KMS-11 (cell line): Measurements from ENCODE around the gene ZNRF4.

Source experiments
- H2AFZ ChIP-seq: fragments of 200-600 bp; sonication (generic); 2 replicates; pipeline ENCODE4 v1.6.1; 2016; ENCODE audit warnings: antibody characterized with exemption, mixed run types, low read depth
- H3K27ac ChIP-seq: fragments of 200-600 bp; sonication (generic); 2 replicates; pipeline ENCODE4 v1.6.1; 2016; ENCODE audit warnings: mild to moderate bottlenecking, mixed run types
- H3K27me3 ChIP-seq: fragments of 200-600 bp; sonication (generic); 2 replicates; pipeline ENCODE4 v1.6.1; 2017; ENCODE audit warnings: mild to moderate bottlenecking, low read depth, mixed run types, moderate library complexity; ENCODE audit not compliant: insufficient read depth
- H3K36me3 ChIP-seq: fragments of 200-600 bp; sonication (generic); 2 replicates; pipeline ENCODE4 v1.6.1; 2017; ENCODE audit warnings: mild to moderate bottlenecking, mixed run types; ENCODE audit not compliant: insufficient read depth
- H3K4me1 ChIP-seq: fragments of 200-600 bp; sonication (generic); 2 replicates; pipeline ENCODE4 v1.6.1; 2016; ENCODE audit warnings: mild to moderate bottlenecking, low read depth, mixed run types; ENCODE audit not compliant: poor library complexity, severe bottlenecking
- H3K4me2 ChIP-seq: fragments of 200-600 bp; sonication (generic); 2 replicates; pipeline ENCODE4 v1.7.0; 2016; ENCODE audit warnings: mild to moderate bottlenecking, mixed run types
- H3K4me3 ChIP-seq: fragments of 200-600 bp; sonication (generic); IDR thresholded peaks from 2 replicates; pipeline ENCODE4 v1.6.1; 2017; ENCODE audit warnings: low read depth, low read length, mixed read lengths; ENCODE audit not compliant: insufficient read depth
- H3K79me2 ChIP-seq: fragments of 200-600 bp; sonication (generic); 2 replicates; pipeline ENCODE4 v1.6.1; 2016; ENCODE audit warnings: low read depth, mixed run types; ENCODE audit not compliant: insufficient read depth
- H3K9ac ChIP-seq: fragments of 200-600 bp; sonication (generic); 2 replicates; pipeline ENCODE4 v1.6.1; 2016; ENCODE audit warnings: mild to moderate bottlenecking, mixed run types
- H4K20me1 ChIP-seq: fragments of 200-600 bp; sonication (generic); 2 replicates; pipeline ENCODE4 v1.6.1; 2016; ENCODE audit warnings: mild to moderate bottlenecking, mixed run types; ENCODE audit not compliant: insufficient read depth
- TF ChIP-seq, protein P1 (sequence below): fragments of 200-600 bp; sonication (generic); conservative IDR thresholded peaks from 2 replicates; pipeline ENCODE4 v1.6.1; 2017; ENCODE audit warnings: low read depth, mild to moderate bottlenecking, antibody characterized with exemption, low read length, moderate library complexity, mixed read lengths

ZNRF4 gene

DNA sequence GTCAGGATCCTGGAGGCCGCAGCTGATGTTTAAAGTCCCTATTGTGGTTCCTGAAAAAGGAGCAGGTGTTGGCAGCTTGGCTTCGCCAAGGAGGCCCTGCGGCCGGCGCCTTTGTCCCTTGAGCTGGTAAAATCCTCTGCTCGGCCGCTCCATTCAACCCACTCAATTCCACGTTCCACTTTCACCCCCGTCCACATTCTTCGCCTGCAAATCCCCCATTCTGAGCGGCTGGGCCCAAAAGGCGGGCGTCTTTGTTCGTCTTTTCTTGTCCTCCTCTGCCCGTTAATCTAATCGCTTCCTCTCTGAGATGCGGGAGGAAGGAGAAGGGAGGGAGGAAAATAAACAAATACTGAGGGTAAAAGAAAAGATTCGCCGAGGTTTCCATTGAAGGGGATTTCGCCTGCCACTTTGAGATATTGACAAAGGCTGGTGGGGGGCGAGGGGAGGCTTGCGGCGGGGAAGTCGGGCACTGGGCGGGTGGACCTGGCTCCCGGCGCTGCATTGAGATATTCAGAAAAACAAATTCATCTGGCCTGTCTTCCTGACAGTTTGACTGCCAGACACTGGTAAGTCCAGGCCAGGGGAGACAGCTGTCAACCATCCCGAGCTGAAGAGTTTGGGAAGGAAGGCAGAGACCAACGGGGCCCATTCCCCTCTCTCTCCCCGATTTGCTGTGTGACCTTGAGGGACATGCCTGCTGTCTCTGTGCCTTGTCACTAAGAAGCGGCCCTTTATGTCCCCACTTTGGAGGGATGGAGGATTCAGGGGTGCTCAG, 37.6 kb downstream of the ZNRF4 start:
- no peak overlapping the region for H2AFZ ChIP-seq

DNA sequence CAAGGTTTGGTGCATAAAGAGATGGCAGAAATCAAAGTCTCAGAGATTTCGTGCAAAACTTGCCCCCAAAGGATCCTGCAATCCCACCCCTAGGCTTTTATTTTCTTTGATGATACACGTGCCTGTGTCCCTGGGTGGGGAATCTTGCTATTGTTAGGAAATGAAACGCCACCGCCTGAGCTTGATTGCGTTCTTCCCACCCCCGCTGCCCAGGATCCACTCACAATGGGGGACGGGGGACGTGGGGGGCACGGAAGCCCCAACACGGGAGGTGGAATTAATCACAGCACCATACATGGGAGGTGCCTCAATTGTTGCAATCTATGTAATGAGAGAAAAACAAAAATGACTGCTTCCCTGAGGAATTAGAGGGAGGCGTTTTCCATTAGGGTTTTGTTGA, 39.6 kb downstream of the ZNRF4 start:
- Histone ChIP-seq H3K27ac (no peak overlapping the region), H3K27me3 (peaks cover 53% of the 10 kb centered on the region), H2AFZ (no peak overlapping the region), H3K4me2 (no peak overlapping the region), H3K36me3 (no peaks in the 10 kb centered on the region), H4K20me1 (no peaks in the 10 kb centered on the region), H3K9ac (no peak overlapping the region), H3K4me3 (no peak overlapping the region), H3K79me2 (no peaks in the 10 kb centered on the region), H3K4me1 (no peaks in the 10 kb centered on the region)
- TF ChIP-seq, protein P1, sequence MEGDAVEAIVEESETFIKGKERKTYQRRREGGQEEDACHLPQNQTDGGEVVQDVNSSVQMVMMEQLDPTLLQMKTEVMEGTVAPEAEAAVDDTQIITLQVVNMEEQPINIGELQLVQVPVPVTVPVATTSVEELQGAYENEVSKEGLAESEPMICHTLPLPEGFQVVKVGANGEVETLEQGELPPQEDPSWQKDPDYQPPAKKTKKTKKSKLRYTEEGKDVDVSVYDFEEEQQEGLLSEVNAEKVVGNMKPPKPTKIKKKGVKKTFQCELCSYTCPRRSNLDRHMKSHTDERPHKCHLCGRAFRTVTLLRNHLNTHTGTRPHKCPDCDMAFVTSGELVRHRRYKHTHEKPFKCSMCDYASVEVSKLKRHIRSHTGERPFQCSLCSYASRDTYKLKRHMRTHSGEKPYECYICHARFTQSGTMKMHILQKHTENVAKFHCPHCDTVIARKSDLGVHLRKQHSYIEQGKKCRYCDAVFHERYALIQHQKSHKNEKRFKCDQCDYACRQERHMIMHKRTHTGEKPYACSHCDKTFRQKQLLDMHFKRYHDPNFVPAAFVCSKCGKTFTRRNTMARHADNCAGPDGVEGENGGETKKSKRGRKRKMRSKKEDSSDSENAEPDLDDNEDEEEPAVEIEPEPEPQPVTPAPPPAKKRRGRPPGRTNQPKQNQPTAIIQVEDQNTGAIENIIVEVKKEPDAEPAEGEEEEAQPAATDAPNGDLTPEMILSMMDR: no peak

More for the DNA sequence above, 37.6 kb downstream of the ZNRF4 start:
- H3K4me1 ChIP-seq: no peaks in the 10 kb centered on the region
- no peak overlapping the region for H3K27ac ChIP-seq
- H3K36me3 ChIP-seq: no peaks in the 10 kb centered on the region
- no peak overlapping the region for H3K4me2 ChIP-seq
- H3K9ac ChIP-seq: no peak overlapping the region
- H3K79me2 ChIP-seq: no peaks in the 10 kb centered on the region
- peaks cover 58% of the 10 kb centered on the region for H3K27me3 ChIP-seq
- no peak overlapping the region for H3K4me3 ChIP-seq
- H4K20me1 ChIP-seq: no peaks in the 10 kb centered on the region
- TF ChIP-seq, protein P1: no peak

DNA sequence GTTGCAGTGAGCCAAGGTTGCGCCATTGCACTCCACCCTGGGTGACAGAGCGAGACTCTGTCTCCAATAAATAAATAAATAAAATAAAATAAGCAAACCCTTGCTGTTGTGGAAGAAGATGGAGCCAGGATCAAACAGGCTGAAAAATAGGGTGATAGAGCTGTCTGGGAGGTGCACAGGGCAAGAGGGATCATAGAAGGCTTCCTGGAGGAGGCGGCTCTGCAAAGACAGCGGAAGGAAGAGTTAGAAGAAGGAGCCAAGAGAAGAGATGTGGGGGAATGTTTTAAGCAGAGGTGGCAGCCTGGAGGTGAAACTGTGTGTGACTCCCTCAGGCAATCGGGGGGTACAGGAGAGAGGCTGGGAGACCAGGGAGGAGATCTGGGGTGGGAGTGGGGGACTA, 40.6 kb downstream of the ZNRF4 start:
- no peaks in the 10 kb centered on the region for H3K79me2 ChIP-seq
- no peak overlapping the region for H3K27ac ChIP-seq
- no peak overlapping the region for H3K9ac ChIP-seq
- H3K36me3 ChIP-seq: no peaks in the 10 kb centered on the region
- no peaks in the 10 kb centered on the region for H3K4me1 ChIP-seq
- peaks cover 45% of the 10 kb centered on the region for H3K27me3 ChIP-seq
- no peak overlapping the region for H2AFZ ChIP-seq
- no peaks in the 10 kb centered on the region for H4K20me1 ChIP-seq
- TF ChIP-seq, protein P1: no peak
- H3K4me3 ChIP-seq: no peak overlapping the region
- no peak overlapping the region for H3K4me2 ChIP-seq

DNA sequence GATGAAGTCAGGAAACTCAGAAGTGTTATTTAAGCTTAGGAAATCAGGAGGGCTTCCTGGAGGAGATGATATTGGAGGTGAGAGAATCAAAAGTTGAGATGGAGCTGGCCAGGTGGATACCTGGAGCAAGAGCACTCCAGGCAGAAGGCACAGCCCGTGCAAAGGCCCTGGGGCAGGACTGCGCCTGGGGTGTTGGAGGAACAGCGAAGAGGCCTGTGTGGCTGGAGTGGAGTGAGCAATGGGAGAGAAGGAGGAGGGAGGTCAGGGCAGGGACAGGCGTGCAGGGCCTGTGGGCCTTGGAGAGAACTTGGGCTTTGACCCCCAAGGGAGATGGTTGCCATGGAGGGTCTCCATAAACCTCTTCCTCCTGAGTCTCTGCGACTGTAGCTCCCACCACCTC, 42.1 kb downstream of the ZNRF4 start:
- Histone ChIP-seq H3K27ac (no peak overlapping the region), H3K79me2 (no peaks in the 10 kb centered on the region), H3K9ac (no peak overlapping the region), H3K36me3 (no peaks in the 10 kb centered on the region), H3K4me1 (no peaks in the 10 kb centered on the region), H3K27me3 (peaks cover 38% of the 10 kb centered on the region), H2AFZ (no peak overlapping the region), H3K4me2 (no peak overlapping the region), H4K20me1 (no peaks in the 10 kb centered on the region), H3K4me3 (no peak overlapping the region)
- TF ChIP-seq, protein P1: no peak
